DMS53 treated with DMSO at 0.1 percent for 48 hours (cell line): Measurements from ENCODE around the gene ST3GAL5.
"Not testable (repeated sequence)": the region's sequence is repeated elsewhere in the genome, so short reads cannot be mapped to it uniquely, and the experiment has no call there.

Source experiments
- DNase-seq: peaks from one replicate; lab custom pipeline; 2025; ENCODE audit not compliant: unreplicated experiment; lab: John Stamatoyannopoulos, UW

ST3GAL5 gene

GRCh38 chr2:85894554-85895278 is 5.9 kb upstream of the ST3GAL5 start:
- DNase-seq: not testable (repeated sequence)

GRCh38 chr2:85893428-85894258 is 4.9 kb upstream of the ST3GAL5 start:
- no peak for DNase-seq

- DNase-seq: no peak
Measured at GRCh38 chr2:85892216-85892944, 3.6 kb upstream of the ST3GAL5 start.

GRCh38 chr2:85890522-85891176 is 1.9 kb upstream of the ST3GAL5 start:
- DNase-seq: no peak

- DNase-seq: peak; percentile 27
Measured at GRCh38 chr2:85889627-85890281, 964 bp upstream of the ST3GAL5 start.

GRCh38 chr2:85888020-85888683 is 638 bp downstream of the ST3GAL5 start:
- peak; percentile 40 for DNase-seq

GRCh38 chr2:85887566-85888019 is 1.2 kb downstream of the ST3GAL5 start:
- peak; percentile 58 for DNase-seq

- no peak for DNase-seq
Measured at GRCh38 chr2:85886590-85886989, 2.2 kb downstream of the ST3GAL5 start.

- DNase-seq: no peak
Measured at GRCh38 chr2:85886141-85886540, 2.6 kb downstream of the ST3GAL5 start.

- DNase-seq: not testable (repeated sequence)
Measured at GRCh38 chr2:85881781-85882180, 7.0 kb downstream of the ST3GAL5 start.

GRCh38 chr2:85880716-85881328 is 8.0 kb downstream of the ST3GAL5 start:
- DNase-seq: not testable (repeated sequence)

- DNase-seq: no peak
Measured at GRCh38 chr2:85878719-85879370, 9.9 kb downstream of the ST3GAL5 start.

GRCh38 chr2:85875350-85876050 is 13.3 kb downstream of the ST3GAL5 start:
- no peak for DNase-seq

- no peak for DNase-seq
Measured at GRCh38 chr2:85873679-85874078, 15.1 kb downstream of the ST3GAL5 start.

GRCh38 chr2:85872536-85873161 is 16.1 kb downstream of the ST3GAL5 start:
- no peak for DNase-seq

- no peak for DNase-seq
Measured at GRCh38 chr2:85871494-85872164, 17.2 kb downstream of the ST3GAL5 start.

GRCh38 chr2:85868822-85869221 is 20.0 kb downstream of the ST3GAL5 start:
- DNase-seq: no peak
